AG10803 (cell line): ENCODE measurements around the gene MZF1.
A peak's percentile ranks its signal among the peaks of the same experiment; 100 is the strongest.
"Not testable (repeated sequence)": the region's sequence is repeated elsewhere in the genome, so short reads cannot be mapped to it uniquely, and the experiment has no call there.

Experiments used
- DNase-seq: peaks from one replicate; pipeline ENCODE4 v3.0.0; 2010; ENCODE audit warnings: low read depth
- H3K4me3 ChIP-seq: 2 replicates; pipeline ENCODE4 v1.5.1; 2011; ENCODE audit warnings: mild to moderate bottlenecking, low read length, control low read depth
- CTCF ChIP-seq: conservative IDR thresholded peaks from 2 replicates; pipeline ENCODE4 v1.5.1; 2011; ENCODE audit warnings: mild to moderate bottlenecking, low read length, control low read depth, inconsistent platforms

The MZF1 gene

GRCh38 chr19:58572818-58573657 lies at the start of gene MZF1:
Gene MZF1 (minus strand): TSS chr19:58573335. CDS start chr19:58571389, 1,946 bp downstream.
- peak; percentile 100 for DNase-seq
- H3K4me3 ChIP-seq = peak within 1 kb of the TSS; percentile 94
- peak; percentile 25; the same call in 1 of the 2 replicates for TF ChIP-seq CTCF

- not testable (repeated sequence) for H3K4me3 ChIP-seq, DNase-seq
Measured at GRCh38 chr19:58607213-58607612, 34.1 kb upstream of the MZF1 start.

GRCh38 chr19:58606251-58606896 lies 33.2 kb upstream of the MZF1 start:
- not testable (repeated sequence) for DNase-seq, H3K4me3 ChIP-seq

GRCh38 chr19:58586133-58586765 lies 13.1 kb upstream of the MZF1 start:
- no peak for TF ChIP-seq CTCF
- H3K4me3 ChIP-seq = no peak overlapping the region
- DNase-seq = no peak

GRCh38 chr19:58585442-58586132 lies 12.5 kb upstream of the MZF1 start:
- no peak for TF ChIP-seq CTCF
- no peak for DNase-seq
- no peak overlapping the region for H3K4me3 ChIP-seq

GRCh38 chr19:58584498-58585441 lies 11.6 kb upstream of the MZF1 start:
- no peak overlapping the region for H3K4me3 ChIP-seq
- no peak for TF ChIP-seq CTCF
- DNase-seq = no peak

- no peak overlapping the region for H3K4me3 ChIP-seq
- no peak for DNase-seq
- no peak for TF ChIP-seq CTCF
Measured at GRCh38 chr19:58582985-58583384, 9.8 kb upstream of the MZF1 start.
